HEK293T (cell line): ENCODE results near the gene ZNF254.

Experiments
- CTCF ChIA-PET: fragments of 350-600 bp; formaldehyde crosslinking; extraction: SDS; loops from one replicate; lab custom pipeline; 2021; ENCODE audit warnings: antibody characterized with exemption, inconsistent platforms; lab: Yijun Ruan, JAX
- POLR2A ChIA-PET: fragments of 350-600 bp; formaldehyde crosslinking; extraction: SDS; loops from one replicate; lab custom pipeline; 2020; ENCODE audit warnings: antibody characterized with exemption, inconsistent platforms; lab: Yijun Ruan, JAX
- DNase-seq: peaks from one replicate; pipeline ENCODE4 v3.0.0; 2012; ENCODE audit warnings: mixed read lengths; ENCODE audit errors: extremely low spot score
- ARNT ChIP-seq: fragments of 450-650 bp; IDR thresholded peaks from 2 replicates; pipeline ENCODE4 v1.6.1; 2017; ENCODE audit warnings: mild to moderate bottlenecking
- BHLHE40 ChIP-seq: fragments of 450-650 bp; IDR thresholded peaks from 2 replicates; pipeline ENCODE4 v1.6.1; 2016; ENCODE audit warnings: mild to moderate bottlenecking, moderate library complexity, borderline replicate concordance
- CTBP1 ChIP-seq: fragments of 450-650 bp; IDR thresholded peaks from 2 replicates; pipeline ENCODE4 v1.6.1; 2016; ENCODE audit warnings: borderline replicate concordance
- ELF4 ChIP-seq: fragments of 450-650 bp; IDR thresholded peaks from 2 replicates; pipeline ENCODE4 v1.6.1; 2017; ENCODE audit warnings: antibody characterized with exemption
- FOXA1 ChIP-seq: fragments of 450-650 bp; IDR thresholded peaks from 2 replicates; pipeline ENCODE4 v1.6.1; 2016; ENCODE audit warnings: mild to moderate bottlenecking
- FOXK2 ChIP-seq: fragments of 450-650 bp; IDR thresholded peaks from 2 replicates; pipeline ENCODE4 v1.6.1; 2016; ENCODE audit warnings: mild to moderate bottlenecking
- FOXM1 ChIP-seq: fragments of 450-650 bp; IDR thresholded peaks from 2 replicates; pipeline ENCODE4 v1.6.1; 2017; ENCODE audit warnings: mild to moderate bottlenecking, borderline replicate concordance
- HDGF ChIP-seq: fragments of 450-650 bp; IDR thresholded peaks from 2 replicates; pipeline ENCODE4 v1.6.1; 2017; ENCODE audit warnings: antibody characterized with exemption, borderline replicate concordance
- L3MBTL2 ChIP-seq: fragments of 450-650 bp; conservative IDR thresholded peaks from 2 replicates; pipeline ENCODE4 v1.6.1; 2016; ENCODE audit warnings: mild to moderate bottlenecking
- LEF1 ChIP-seq: fragments of 450-650 bp; IDR thresholded peaks from 2 replicates; pipeline ENCODE4 v1.6.1; 2017; ENCODE audit warnings: mild to moderate bottlenecking, borderline replicate concordance
- NFRKB ChIP-seq: fragments of 450-650 bp; IDR thresholded peaks from 2 replicates; pipeline ENCODE4 v1.6.1; 2016; ENCODE audit warnings: mild to moderate bottlenecking, moderate library complexity
- SP1 ChIP-seq: fragments of 450-650 bp; IDR thresholded peaks from 2 replicates; pipeline ENCODE4 v1.6.1; 2017
- SUZ12 ChIP-seq: fragments of 450-650 bp; IDR thresholded peaks from 2 replicates; pipeline ENCODE4 v1.6.1; 2016; ENCODE audit warnings: mild to moderate bottlenecking
- TARDBP ChIP-seq: fragments of 450-650 bp; IDR thresholded peaks from 2 replicates; pipeline ENCODE4 v1.6.1; 2016
- ZNF384 ChIP-seq: fragments of 450-650 bp; IDR thresholded peaks from 2 replicates; pipeline ENCODE4 v1.6.1; 2016
- TF ChIP-seq, protein P1 (sequence below): fragments of 450-650 bp; IDR thresholded peaks from 2 replicates; pipeline ENCODE4 v1.6.1; 2016

ZNF254 gene

DNA sequence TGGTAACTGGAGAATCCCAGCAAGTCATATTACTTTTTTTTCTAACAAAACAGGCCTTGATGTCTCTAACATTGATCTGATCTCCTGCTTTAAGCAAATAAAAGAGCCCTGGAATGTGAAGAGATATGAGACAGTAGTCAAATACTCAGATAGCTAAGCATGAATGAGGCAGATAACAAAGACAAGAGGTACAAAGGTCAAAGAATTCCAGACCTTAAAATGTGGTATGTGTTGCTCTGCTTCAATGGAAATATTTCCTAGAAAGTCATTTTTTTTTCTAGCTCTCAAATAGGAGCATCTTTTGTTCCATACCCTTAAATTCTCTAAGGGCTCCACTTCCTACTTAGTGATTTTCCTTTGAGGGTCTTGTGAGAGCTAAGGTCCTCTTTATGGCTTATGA is 54.6 kb downstream of the ZNF254 start:
- ChIA-PET CTCF (no interaction called here), POLR2A (no interaction called here)
- TF ChIP-seq FOXK2 (no peak), HDGF (no peak), FOXM1 (no peak), ARNT (no peak), LEF1 (no peak), FOXA1 (no peak), TARDBP (no peak), SP1 (no peak), ZNF384 (no peak), NFRKB (no peak), L3MBTL2 (no peak), CTBP1 (no peak), ELF4 (no peak)
- DNase-seq, result no peak

DNA sequence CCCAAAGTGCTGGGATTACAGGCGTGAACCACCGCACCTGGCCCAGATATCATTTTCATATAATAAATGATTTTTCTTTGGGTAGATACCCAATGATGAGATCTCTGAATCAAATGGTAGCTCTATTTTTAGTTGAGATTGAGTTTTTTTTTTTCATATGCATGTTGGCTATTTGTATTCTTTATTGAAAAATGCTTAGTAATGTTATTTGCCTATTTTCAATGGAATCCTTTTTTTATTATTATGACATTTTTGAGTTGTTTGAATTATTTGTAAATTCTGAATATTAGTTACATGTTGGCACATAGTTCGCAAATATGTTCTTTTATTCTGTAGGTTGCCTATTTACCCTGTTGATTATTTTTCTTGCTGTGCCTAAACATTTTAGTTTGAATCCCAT is 55.8 kb downstream of the ZNF254 start:
- TF ChIP-seq, protein P1, sequence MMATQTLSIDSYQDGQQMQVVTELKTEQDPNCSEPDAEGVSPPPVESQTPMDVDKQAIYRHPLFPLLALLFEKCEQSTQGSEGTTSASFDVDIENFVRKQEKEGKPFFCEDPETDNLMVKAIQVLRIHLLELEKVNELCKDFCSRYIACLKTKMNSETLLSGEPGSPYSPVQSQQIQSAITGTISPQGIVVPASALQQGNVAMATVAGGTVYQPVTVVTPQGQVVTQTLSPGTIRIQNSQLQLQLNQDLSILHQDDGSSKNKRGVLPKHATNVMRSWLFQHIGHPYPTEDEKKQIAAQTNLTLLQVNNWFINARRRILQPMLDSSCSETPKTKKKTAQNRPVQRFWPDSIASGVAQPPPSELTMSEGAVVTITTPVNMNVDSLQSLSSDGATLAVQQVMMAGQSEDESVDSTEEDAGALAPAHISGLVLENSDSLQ, result no peak
- no peak for TF ChIP-seq TARDBP
- no peak for DNase-seq
- ChIA-PET POLR2A (no interaction called here), CTCF (no interaction called here)

DNA sequence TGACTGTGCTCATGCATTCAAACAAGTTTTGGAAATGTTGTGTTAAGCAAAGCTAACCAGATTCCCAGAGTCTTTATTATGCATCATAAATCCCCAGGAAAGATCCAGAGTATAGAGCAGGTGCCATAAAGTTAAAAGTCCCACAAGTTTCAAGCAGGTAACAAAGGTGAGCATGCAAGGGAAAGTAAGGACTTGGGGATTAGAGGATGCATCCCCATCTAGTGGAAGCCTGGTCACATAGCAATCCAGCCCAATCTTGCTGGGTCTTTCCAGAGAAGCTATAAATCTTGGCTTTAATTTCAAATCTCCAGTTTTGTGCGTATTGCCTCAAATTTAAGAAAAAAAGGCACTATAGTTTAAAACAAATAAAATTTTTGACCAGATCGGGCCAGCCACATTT is 72.7 kb downstream of the ZNF254 start:
- peak; percentile 10 for DNase-seq

DNA sequence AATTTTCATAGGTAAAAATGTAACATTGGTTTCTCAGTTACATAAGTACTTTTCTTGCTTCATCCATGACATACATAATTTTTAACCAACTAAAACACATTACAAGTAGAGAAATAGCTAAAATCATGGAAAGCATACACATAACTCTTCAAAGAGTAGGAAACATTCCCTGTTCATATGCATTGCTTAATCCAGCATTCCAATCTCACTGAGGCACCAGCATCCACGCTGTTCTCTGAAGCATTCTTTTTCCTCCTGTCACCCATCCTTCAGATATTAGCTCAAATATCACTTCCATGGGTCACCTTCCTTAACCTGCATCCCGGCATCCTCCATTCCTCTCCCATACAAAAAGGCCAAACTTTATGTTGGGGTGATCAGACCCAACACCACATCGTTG is 79.1 kb downstream of the ZNF254 start:
- POLR2A ChIA-PET, result no interaction called here
- CTCF ChIA-PET, result no interaction called here
- no peak for DNase-seq
- TF ChIP-seq ELF4 (no peak), NFRKB (no peak), CTBP1 (no peak), ARNT (no peak), SP1 (no peak), LEF1 (no peak), TARDBP (no peak), BHLHE40 (no peak), ZNF384 (no peak), FOXK2 (no peak)
- TF ChIP-seq, protein P1, result no peak

More for the DNA sequence above, 72.7 kb downstream of the ZNF254 start:
- POLR2A ChIA-PET, result interaction anchor here (0.6 kb wide), 1 partner anchor 130 kb away, joined by 3 read pairs; no protein-coding TSS in a partner anchor
- TF ChIP-seq NFRKB, result no peak
- TF ChIP-seq, protein P1, result no peak
- TF ChIP-seq FOXA1, result no peak
- no peak for TF ChIP-seq SUZ12
- no peak for TF ChIP-seq HDGF
- TF ChIP-seq ARNT, result no peak
- no peak for TF ChIP-seq BHLHE40
- CTCF ChIA-PET, result interaction anchor here (0.7 kb wide), 1 partner anchor 73 kb away, joined by 3 read pairs; the partner anchor contains the start of gene ZNF254

DNA sequence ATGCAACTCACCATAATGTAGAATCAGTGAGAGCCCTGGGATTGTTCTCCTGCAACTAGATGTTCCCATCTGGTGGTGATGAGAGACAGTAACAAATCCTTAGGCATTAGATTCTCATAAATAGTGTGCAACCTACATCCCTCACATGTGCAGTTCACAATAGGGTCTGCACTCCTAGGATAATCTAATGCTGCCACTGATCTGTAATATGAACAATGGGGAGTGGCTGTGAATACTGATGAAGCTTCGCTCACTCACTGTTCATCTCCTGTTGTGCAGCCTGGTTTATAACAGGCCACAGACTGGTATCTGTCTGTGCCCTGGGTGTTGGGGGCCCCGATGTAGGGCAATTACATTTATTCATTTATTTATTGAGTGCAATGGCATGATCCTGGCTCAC is 86.9 kb downstream of the ZNF254 start:
- ChIA-PET POLR2A (no interaction called here), CTCF (no interaction called here)
- DNase-seq, result no peak
- TF ChIP-seq FOXA1 (no peak), HDGF (no peak), LEF1 (no peak), CTBP1 (no peak), FOXM1 (no peak), ARNT (no peak), BHLHE40 (no peak), SP1 (no peak)

DNA sequence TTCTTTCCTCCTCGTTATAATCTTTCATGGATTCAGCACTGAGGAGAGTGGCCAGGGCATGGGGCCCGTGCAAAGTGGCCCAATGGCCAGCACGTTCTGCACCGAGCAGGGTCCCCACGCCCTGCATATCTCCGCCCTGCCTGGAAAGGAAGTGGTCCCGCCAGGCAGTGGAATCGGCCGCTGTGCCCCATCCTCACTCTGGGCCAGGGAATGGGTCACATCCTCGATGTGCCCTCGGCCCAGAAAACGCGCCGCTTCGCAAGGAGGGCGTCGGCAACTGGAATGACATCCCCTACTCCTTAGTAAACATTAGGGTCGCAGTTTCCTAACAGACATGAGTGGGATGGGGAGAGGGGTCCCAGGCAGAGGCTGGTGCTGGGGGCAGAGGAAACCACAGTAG is 90.7 kb downstream of the ZNF254 start:
- ChIA-PET POLR2A (no interaction called here), CTCF (no interaction called here)
- DNase-seq, result no peak
- TF ChIP-seq TARDBP, result no peak
- TF ChIP-seq CTBP1, result no peak
- no peak for TF ChIP-seq HDGF
- TF ChIP-seq LEF1, result no peak
- TF ChIP-seq SP1, result no peak
- TF ChIP-seq, protein P1, result no peak
- no peak for TF ChIP-seq ZNF384
- TF ChIP-seq FOXK2, result no peak
- no peak for TF ChIP-seq FOXM1
- no peak for TF ChIP-seq ELF4
- no peak for TF ChIP-seq FOXA1
- TF ChIP-seq ARNT, result no peak

DNA sequence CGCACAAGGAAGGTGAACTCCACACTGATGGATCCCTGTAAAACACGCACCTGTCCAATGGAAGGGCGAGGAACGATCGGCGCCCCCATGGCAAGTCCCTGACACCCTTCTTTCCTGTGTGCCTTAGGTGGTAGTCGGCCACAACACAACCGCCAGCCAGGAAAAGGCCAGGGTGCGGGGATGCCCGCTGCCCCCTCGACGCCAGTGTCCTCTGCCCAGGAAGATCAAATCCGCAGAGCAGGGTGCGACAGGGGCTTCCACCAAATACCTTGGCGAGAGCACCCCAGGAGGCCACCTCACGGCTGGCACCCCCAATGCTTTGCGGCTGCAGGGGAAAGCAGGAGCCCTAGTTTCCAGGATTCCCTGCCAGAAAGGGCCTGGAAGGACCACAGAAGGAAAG is 91.2 kb downstream of the ZNF254 start:
- CTCF ChIA-PET, result no interaction called here
- POLR2A ChIA-PET, result no interaction called here
- TF ChIP-seq CTBP1 (no peak), TARDBP (no peak), SP1 (no peak)
- no peak for DNase-seq
